GM21367 (cell line): Measurements from ENCODE around the gene SERPINB12.

Experiments
- ATAC-seq: cut with Tn5 transposase; IDR thresholded peaks from one replicate; pipeline ENCODE4 v1.9.1; 2021; ENCODE audit not compliant: unreplicated experiment

Gene SERPINB12

GRCh38 chr18:63542069-63542468 is at the start of gene SERPINB12:
TSS of gene SERPINB12 (plus strand) at chr18:63542369. CDS start at chr18:63556160, 13,791 bp downstream.
- ATAC-seq: no peak

- ATAC-seq: no peak
Measured at GRCh38 chr18:63492851-63493250, 49.3 kb upstream of the SERPINB12 start.

- no peak for ATAC-seq
Measured at GRCh38 chr18:63495675-63496074, 46.5 kb upstream of the SERPINB12 start.

- peak; percentile 47 for ATAC-seq
Measured at GRCh38 chr18:63505566-63506335, 36.4 kb upstream of the SERPINB12 start.

GRCh38 chr18:63506336-63506646 is 35.9 kb upstream of the SERPINB12 start:
- ATAC-seq: no peak

GRCh38 chr18:63508596-63508995 is 33.6 kb upstream of the SERPINB12 start:
- no peak for ATAC-seq

- no peak for ATAC-seq
Measured at GRCh38 chr18:63511285-63511684, 30.9 kb upstream of the SERPINB12 start.

- no peak for ATAC-seq
Measured at GRCh38 chr18:63514326-63514725, 27.8 kb upstream of the SERPINB12 start.

- ATAC-seq: no peak
Measured at GRCh38 chr18:63514888-63515678, 27.1 kb upstream of the SERPINB12 start.

- no peak for ATAC-seq
Measured at GRCh38 chr18:63515801-63516200, 26.4 kb upstream of the SERPINB12 start.

- ATAC-seq: peak; percentile 80
Measured at GRCh38 chr18:63518178-63519012, 23.8 kb upstream of the SERPINB12 start.

- ATAC-seq: no peak
Measured at GRCh38 chr18:63520053-63520685, 22.0 kb upstream of the SERPINB12 start.

- ATAC-seq: no peak
Measured at GRCh38 chr18:63523660-63524059, 18.5 kb upstream of the SERPINB12 start.

- ATAC-seq: no peak
Measured at GRCh38 chr18:63527251-63527650, 14.9 kb upstream of the SERPINB12 start.

GRCh38 chr18:63528863-63529492 is 13.2 kb upstream of the SERPINB12 start:
- no peak for ATAC-seq

GRCh38 chr18:63532471-63532870 is 9.7 kb upstream of the SERPINB12 start:
- no peak for ATAC-seq

- no peak for ATAC-seq
Measured at GRCh38 chr18:63534615-63535014, 7.6 kb upstream of the SERPINB12 start.

- ATAC-seq: no peak
Measured at GRCh38 chr18:63539904-63540510, 2.2 kb upstream of the SERPINB12 start.

- no peak for ATAC-seq
Measured at GRCh38 chr18:63544017-63544416, 1.8 kb downstream of the SERPINB12 start.

- ATAC-seq: no peak
Measured at GRCh38 chr18:63545000-63545399, 2.8 kb downstream of the SERPINB12 start.
